ENCODE measurements around the gene CHCHD1. TPM values are rescaled to one million over a fixed set of nuclear protein-coding genes. Genes with fewer than 3 reads are reported as not detected.

The CHCHD1 gene
- total and polyA plus RNA-seq, 3 donors from 2014 or later, result 27.9 to 37.4 (median 31.3) TPM

GRCh38 chr10:73813333-73813732, 31.5 kb downstream of the CHCHD1 start:
- Histone ChIP-seq H3K4me1 (no peaks in the 10 kb centered on the region), H3K27ac (no peak overlapping the region), H3K4me3 (no peak overlapping the region), H3K9me3 (no peaks in the 10 kb centered on the region), H3K36me3 (ENCODE audit: low read depth, missing control alignments) (no peaks in the 10 kb centered on the region), H3K27me3 (no peaks in the 10 kb centered on the region)
- intact Hi-C loops (cut with DNase I; ENCODE audit: low total_unique reads), result no loop called here
- TF ChIP-seq POLR2A (IDR thresholded peaks at IDR 0.05) (no peak), CTCF (IDR thresholded peaks at IDR 0.05) (no peak)
- 79 to 87% methylated on average over 6 to 7 of the region's 7 CpGs for WGBS, 2 donors
- DNase-seq, result no peak

GRCh38 chr10:73814276-73814895, 32.5 kb downstream of the CHCHD1 start:
- Histone ChIP-seq H3K36me3 (ENCODE audit: low read depth, missing control alignments) (no peaks in the 10 kb centered on the region), H3K4me1 (no peaks in the 10 kb centered on the region), H3K27me3 (no peaks in the 10 kb centered on the region), H3K9me3 (no peaks in the 10 kb centered on the region), H3K27ac (no peak overlapping the region), H3K4me3 (no peak overlapping the region)
- intact Hi-C loops (cut with DNase I; ENCODE audit: low total_unique reads), result no loop called here
- TF ChIP-seq CTCF (IDR thresholded peaks at IDR 0.05) (no peak), POLR2A (IDR thresholded peaks at IDR 0.05) (no peak)
- 83 to 88% methylated on average over 13 of the region's 13 CpGs for WGBS, 2 donors
- DNase-seq, result no peak

- H3K4me1 ChIP-seq, result no peaks in the 10 kb centered on the region
- H3K36me3 ChIP-seq (ENCODE audit: low read depth, missing control alignments), result no peaks in the 10 kb centered on the region
- DNase-seq, result no peak
- no peaks in the 10 kb centered on the region for H3K27me3 ChIP-seq
- intact Hi-C loops (cut with DNase I; ENCODE audit: low total_unique reads), result no loop called here
- WGBS, 2 donors, result 84 to 88% methylated on average over 22 of the region's 22 CpGs
- H3K9me3 ChIP-seq, result no peaks in the 10 kb centered on the region
- TF ChIP-seq POLR2A (IDR thresholded peaks at IDR 0.05) (no peak), CTCF (IDR thresholded peaks at IDR 0.05) (peak in 1 of 3 experiments; percentile 21)
- H3K4me3 ChIP-seq, result no peak overlapping the region
- no peak overlapping the region for H3K27ac ChIP-seq
Measured at GRCh38 chr10:73814896-73815718, 33.3 kb downstream of the CHCHD1 start.

GRCh38 chr10:73815719-73816030, 33.8 kb downstream of the CHCHD1 start:
- intact Hi-C loops (cut with DNase I; ENCODE audit: low total_unique reads), result no loop called here
- H3K36me3 ChIP-seq (ENCODE audit: low read depth, missing control alignments), result no peaks in the 10 kb centered on the region
- no peak for DNase-seq
- no peak overlapping the region for H3K4me3 ChIP-seq
- no peaks in the 10 kb centered on the region for H3K27me3 ChIP-seq
- H3K9me3 ChIP-seq, result no peaks in the 10 kb centered on the region
- H3K4me1 ChIP-seq, result no peaks in the 10 kb centered on the region
- TF ChIP-seq POLR2A (IDR thresholded peaks at IDR 0.05), result no peak
- TF ChIP-seq CTCF (IDR thresholded peaks at IDR 0.05), result no peak
- H3K27ac ChIP-seq, result no peak overlapping the region
